Measurements from ENCODE around the gene LFNG.

DNA sequence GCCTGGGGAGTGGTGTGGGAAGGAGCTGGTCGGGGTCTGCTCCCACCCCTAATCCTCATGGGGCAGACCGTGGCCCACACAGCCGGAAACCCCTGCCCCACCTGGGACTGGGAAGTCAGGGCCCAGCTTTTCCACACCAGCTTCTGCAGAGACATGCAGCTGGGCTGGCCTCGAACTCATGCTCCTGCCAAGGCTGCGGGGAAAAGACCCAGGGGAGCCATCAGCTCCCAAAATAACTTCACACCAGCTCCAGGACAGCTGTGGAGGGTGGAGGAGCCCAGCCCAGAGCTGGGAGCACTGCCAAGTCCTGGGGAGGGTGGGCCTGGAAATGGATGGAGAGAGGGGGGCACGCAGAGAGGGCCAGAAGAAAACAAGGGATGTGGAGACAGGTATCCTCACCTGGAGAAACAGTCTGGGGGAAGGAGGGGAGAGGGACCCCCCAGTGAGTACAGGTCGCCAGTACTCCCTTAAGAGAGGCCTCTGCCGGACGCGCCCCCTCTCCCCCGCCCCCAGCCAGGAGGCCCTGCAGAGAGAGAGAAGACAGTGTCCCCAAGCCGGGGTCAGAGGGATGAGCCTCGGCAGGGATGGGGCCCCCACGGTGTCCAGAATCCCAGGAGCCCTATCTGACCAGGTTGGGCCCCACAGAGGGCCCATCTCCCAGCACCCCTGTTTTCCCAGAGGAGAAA is 31.8 kb upstream of the LFNG start:
- TF ChIP-seq, protein P1, sequence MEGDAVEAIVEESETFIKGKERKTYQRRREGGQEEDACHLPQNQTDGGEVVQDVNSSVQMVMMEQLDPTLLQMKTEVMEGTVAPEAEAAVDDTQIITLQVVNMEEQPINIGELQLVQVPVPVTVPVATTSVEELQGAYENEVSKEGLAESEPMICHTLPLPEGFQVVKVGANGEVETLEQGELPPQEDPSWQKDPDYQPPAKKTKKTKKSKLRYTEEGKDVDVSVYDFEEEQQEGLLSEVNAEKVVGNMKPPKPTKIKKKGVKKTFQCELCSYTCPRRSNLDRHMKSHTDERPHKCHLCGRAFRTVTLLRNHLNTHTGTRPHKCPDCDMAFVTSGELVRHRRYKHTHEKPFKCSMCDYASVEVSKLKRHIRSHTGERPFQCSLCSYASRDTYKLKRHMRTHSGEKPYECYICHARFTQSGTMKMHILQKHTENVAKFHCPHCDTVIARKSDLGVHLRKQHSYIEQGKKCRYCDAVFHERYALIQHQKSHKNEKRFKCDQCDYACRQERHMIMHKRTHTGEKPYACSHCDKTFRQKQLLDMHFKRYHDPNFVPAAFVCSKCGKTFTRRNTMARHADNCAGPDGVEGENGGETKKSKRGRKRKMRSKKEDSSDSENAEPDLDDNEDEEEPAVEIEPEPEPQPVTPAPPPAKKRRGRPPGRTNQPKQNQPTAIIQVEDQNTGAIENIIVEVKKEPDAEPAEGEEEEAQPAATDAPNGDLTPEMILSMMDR (IDR thresholded peaks at IDR 0.05; ENCODE audit: low read depth, low read length, missing input control): no peak
- TF ChIP-seq REST (IDR thresholded peaks at IDR 0.05): no peak
- TF ChIP-seq YY1 (IDR thresholded peaks at IDR 0.05): no peak
- no peak for TF ChIP-seq MAX (IDR thresholded peaks at IDR 0.05)
- TF ChIP-seq SP1 (IDR thresholded peaks at IDR 0.05): no peak
